Nephron (organoid): ENCODE results near the gene AP1G1.

Source experiments
- H3K27ac Mint-ChIP-seq, 3 experiments: 2 replicates each; pipeline ENCODE4 v1.8.0; 2020; ENCODE audit warnings: mixed read lengths in 3 of 3, mild to moderate bottlenecking in 2 of 3, moderate library complexity in 1 of 3
- H3K27me3 Mint-ChIP-seq: 2 replicates; pipeline ENCODE4 v1.8.0; 2021; ENCODE audit warnings: low read depth, mild to moderate bottlenecking, moderate library complexity, mixed read lengths
- H3K36me3 Mint-ChIP-seq: 2 replicates; pipeline ENCODE4 v1.8.0; 2020; ENCODE audit warnings: low read depth, mixed read lengths
- H3K4me1 Mint-ChIP-seq: 2 replicates; pipeline ENCODE4 v1.8.0; 2020; ENCODE audit warnings: mixed read lengths
- H3K4me3 Mint-ChIP-seq, 3 experiments: 2 replicates each; pipeline ENCODE4 v1.8.0; 2020; ENCODE audit warnings: mild to moderate bottlenecking in 3 of 3, mixed read lengths in 3 of 3, moderate library complexity in 2 of 3
- H3K9me3 Mint-ChIP-seq: 2 replicates; pipeline ENCODE4 v1.8.0; 2020; ENCODE audit warnings: mixed read lengths
- CTCF ChIP-seq, 3 experiments: fragments of 200-600 bp; sonication (generic); IDR thresholded peaks; one replicate each; pipeline ENCODE4 v1.5.0; 2021; ENCODE audit warnings: antibody characterized with exemption in 3 of 3; ENCODE audit not compliant: unreplicated experiment in 3 of 3

The AP1G1 gene

GRCh38 chr16:71726476-71727315 lies 81.9 kb downstream of the AP1G1 start:
- no peak for TF ChIP-seq CTCF (IDR thresholded peaks at IDR 0.05; ENCODE audit: unreplicated experiment in 3 of 3)
- peak overlapping the region in 2 of 3 experiments; percentile 24 to 57 for H3K4me3 Mint-ChIP-seq
- peak overlapping the region in 1 of 3 experiments; percentile 3 for H3K27ac Mint-ChIP-seq
- H3K27me3 Mint-ChIP-seq: peaks cover 10% of the 10 kb centered on the region
- H3K9me3 Mint-ChIP-seq: no peaks in the 10 kb centered on the region
- H3K36me3 Mint-ChIP-seq: peaks cover 23% of the 10 kb centered on the region
- peaks cover 33% of the 10 kb centered on the region for H3K4me1 Mint-ChIP-seq

- TF ChIP-seq CTCF (IDR thresholded peaks at IDR 0.05; ENCODE audit: unreplicated experiment in 3 of 3): no peak
- Mint-ChIP-seq H3K4me3 (peak within 1 kb of the TSS; percentile 83 to 94 (median 90)), H3K27ac (peak within 1 kb of the TSS; percentile 36 to 90 (median 64)), H3K27me3 (peaks cover 10% of the 10 kb centered on the region), H3K4me1 (peaks cover 23% of the 10 kb centered on the region), H3K9me3 (no peaks in the 10 kb centered on the region), H3K36me3 (peaks cover 4% of the 10 kb centered on the region)
These were observed 84.3 kb downstream of the AP1G1 start, which contains the start of gene PHLPP2 for GRCh38 chr16:71724320-71724751. Gene PHLPP2 (minus strand): TSS chr16:71724701. CDS start chr16:71714795, 9,906 bp downstream.

GRCh38 chr16:71723537-71724319 lies 84.9 kb downstream of the AP1G1 start:
- Mint-ChIP-seq H3K9me3 (no peaks in the 10 kb centered on the region), H3K27ac (peak overlapping the region; percentile 36 to 90 (median 64)), H3K4me1 (peaks cover 27% of the 10 kb centered on the region), H3K27me3 (peaks cover 10% of the 10 kb centered on the region), H3K4me3 (peak overlapping the region; percentile 83 to 94 (median 90)), H3K36me3 (no peaks in the 10 kb centered on the region)
- TF ChIP-seq CTCF (IDR thresholded peaks at IDR 0.05; ENCODE audit: unreplicated experiment in 3 of 3): no peak

GRCh38 chr16:71722801-71723536 lies 85.7 kb downstream of the AP1G1 start:
- Mint-ChIP-seq H3K4me1 (peaks cover 28% of the 10 kb centered on the region), H3K4me3 (peak overlapping the region; percentile 92 to 94 (median 93)), H3K36me3 (no peaks in the 10 kb centered on the region), H3K27me3 (peaks cover 10% of the 10 kb centered on the region), H3K27ac (peak overlapping the region; percentile 83 to 92 (median 91)), H3K9me3 (no peaks in the 10 kb centered on the region)
- no peak for TF ChIP-seq CTCF (IDR thresholded peaks at IDR 0.05; ENCODE audit: unreplicated experiment in 3 of 3)

- H3K4me3 Mint-ChIP-seq: peak overlapping the region; percentile 84 to 94 (median 92)
These were observed 87.4 kb downstream of the AP1G1 start for GRCh38 chr16:71721066-71721740.

More at GRCh38 chr16:71721066-71721740, 87.4 kb downstream of the AP1G1 start:
- Mint-ChIP-seq H3K4me1 (peaks cover 23% of the 10 kb centered on the region), H3K36me3 (no peaks in the 10 kb centered on the region), H3K27me3 (peaks cover 10% of the 10 kb centered on the region), H3K27ac (peak overlapping the region in 1 of 3 experiments; percentile 46), H3K9me3 (no peaks in the 10 kb centered on the region)
- no peak for TF ChIP-seq CTCF (IDR thresholded peaks at IDR 0.05; ENCODE audit: unreplicated experiment in 3 of 3)
